GM12878 (cell line): ENCODE data around the gene CISD2. TPM values are rescaled to one million over a fixed set of nuclear protein-coding genes. Genes with fewer than 3 reads are reported as not detected.

ENCODE experiments used
- ATAC-seq: fragments of 200-7000 bp; cut with Tn5 transposase; 3 replicates; pipeline ENCODE4 v1.9.1; 2020; ENCODE audit warnings: mild to moderate bottlenecking, moderate library complexity
- BruUV-seq: library from RNA; stranded (reverse); fragments of 400-500 nt; replicated peaks from 2 replicates; lab custom pipeline; 2021; lab: Mats Ljungman, UMichigan
- CTCF ChIA-PET: fragments of 300-600 bp; sonication (Branson Sonifier 250); formaldehyde crosslinking; extraction: SDS; loops from one replicate; lab custom pipeline; 2021; ENCODE audit warnings: inconsistent platforms; lab: Yijun Ruan, JAX
- POLR2A ChIA-PET: fragments of 350-600 bp; formaldehyde crosslinking; extraction: SDS; loops from one replicate; lab custom pipeline; 2021; ENCODE audit warnings: inconsistent platforms; lab: Charles Lee
- RAD21 ChIA-PET: fragments of 300-600 bp; sonication (Branson Sonifier 250); formaldehyde crosslinking; loops from one replicate; lab custom pipeline; 2023; ENCODE audit warnings: antibody characterized with exemption; ENCODE audit not compliant: unreplicated experiment; lab: Charles Lee
- SMC1A ChIA-PET: fragments of 300-600 bp; sonication (Branson Sonifier 250); formaldehyde crosslinking; loops from one replicate; lab custom pipeline; 2023; ENCODE audit not compliant: unreplicated experiment, uncharacterized antibody; lab: Charles Lee
- DNase-seq: peaks from one replicate; pipeline ENCODE4 v3.0.0-alpha.2; 2011; ENCODE audit warnings: low read depth, low spot score
- FAIRE-seq: peaks from 3 replicates; lab custom pipeline; 2011; peaks lifted over from hg19 to GRCh38; lab: Jason Lieb, UNC
- H2AFZ ChIP-seq: 2 replicates; pipeline ENCODE4 v1.6.0; 2011; ENCODE audit warnings: low read depth, low read length, control low read depth; ENCODE audit not compliant: control insufficient read depth
- H3K27ac ChIP-seq: 2 replicates; pipeline ENCODE4 v1.5.1; 2011; ENCODE audit warnings: control low read depth; ENCODE audit not compliant: control insufficient read depth, insufficient read depth
- H3K27me3 ChIP-seq, 2 experiments: replicated peaks in 1 of 2; 2 replicates each; pipeline versions ENCODE4 v1.6.0 to v1.6.1; 2011; ENCODE audit warnings: low read length in 1 of 2; ENCODE audit not compliant: control insufficient read depth in 2 of 2, insufficient read depth in 2 of 2
- H3K36me3 ChIP-seq, 2 experiments: 2 replicates each; pipeline ENCODE4 v1.5.1; 2011; ENCODE audit warnings: low read length in 1 of 2; ENCODE audit not compliant: control insufficient read depth in 2 of 2, insufficient read depth in 2 of 2
- H3K4me1 ChIP-seq: 2 replicates; pipeline ENCODE4 v1.6.1; 2011; ENCODE audit warnings: mild to moderate bottlenecking, low read length, moderate library complexity, mixed read lengths; ENCODE audit not compliant: control insufficient read depth, insufficient read depth
- H3K4me2 ChIP-seq: 2 replicates; pipeline ENCODE4 v1.6.0; 2011; ENCODE audit warnings: control low read depth; ENCODE audit not compliant: control insufficient read depth, insufficient read depth
- H3K4me3 ChIP-seq: fragments of 200-600 bp; sonication (generic); 2 replicates; pipeline ENCODE4 v1.5.1; 2016
- H3K79me2 ChIP-seq: 2 replicates; pipeline ENCODE4 v1.6.0; 2011; ENCODE audit warnings: low read length; ENCODE audit not compliant: control insufficient read depth, insufficient read depth
- H3K9ac ChIP-seq: 2 replicates; pipeline ENCODE4 v1.8.0; 2011; ENCODE audit warnings: low read length, control low read depth, mixed read lengths; ENCODE audit not compliant: control insufficient read depth, insufficient read depth
- H3K9me3 ChIP-seq: replicated peaks from 3 replicates; pipeline ENCODE4 v1.5.1; 2011; ENCODE audit warnings: mild to moderate bottlenecking, low read length; ENCODE audit not compliant: control insufficient read depth, insufficient read depth
- H4K20me1 ChIP-seq: 2 replicates; pipeline ENCODE4 v1.6.0; 2011; ENCODE audit not compliant: control insufficient read depth, insufficient read depth
- CHD2 ChIP-seq: IDR thresholded peaks from 2 replicates; pipeline ENCODE4 v1.6.1; 2011; ENCODE audit warnings: low read depth, low read length, improper control_type of control experiment, borderline replicate concordance
- DPF2 ChIP-seq: fragments of 450-650 bp; IDR thresholded peaks from 2 replicates; pipeline ENCODE4 v1.6.1; 2017; ENCODE audit warnings: mild to moderate bottlenecking
- E4F1 ChIP-seq: fragments of 450-650 bp; IDR thresholded peaks from 2 replicates; pipeline ENCODE4 v1.6.1; 2018; ENCODE audit warnings: borderline replicate concordance, mild to moderate bottlenecking; ENCODE audit not compliant: partially characterized antibody
- LARP7 ChIP-seq: fragments of 450-650 bp; IDR thresholded peaks from 2 replicates; pipeline ENCODE4 v1.6.1; 2017; ENCODE audit warnings: mild to moderate bottlenecking
- MTA2 ChIP-seq: fragments of 450-650 bp; IDR thresholded peaks from 2 replicates; pipeline ENCODE4 v1.6.1; 2016; ENCODE audit warnings: low read depth, mild to moderate bottlenecking, moderate library complexity
- NFIC ChIP-seq: IDR thresholded peaks from 2 replicates; pipeline ENCODE4 v1.6.1; 2012; ENCODE audit warnings: low read depth, mild to moderate bottlenecking, inconsistent platforms, low read length, moderate library complexity
- PRDM15 ChIP-seq: fragments of 450-650 bp; formaldehyde crosslinking; IDR thresholded peaks from 2 replicates; pipeline ENCODE4 v1.4.0; 2020; ENCODE audit warnings: mild to moderate bottlenecking, moderate library complexity
- ZBED1 ChIP-seq: IDR thresholded peaks from 2 replicates; pipeline ENCODE4 v1.6.1; 2016; ENCODE audit warnings: borderline replicate concordance
- ZNF207 ChIP-seq: fragments of 450-650 bp; IDR thresholded peaks from 2 replicates; pipeline ENCODE4 v1.6.1; 2014; ENCODE audit warnings: antibody characterized with exemption, mild to moderate bottlenecking, borderline replicate concordance
- ZNF687 ChIP-seq: fragments of 450-650 bp; IDR thresholded peaks from 2 replicates; pipeline ENCODE4 v1.6.1; 2017; ENCODE audit warnings: mild to moderate bottlenecking, moderate library complexity
- WGBS: methylation state at CpG from one replicate; pipeline ENCODE4 v1.1.6; 2016; ENCODE audit warnings: low lambda C conversion rate; ENCODE audit not compliant: insufficient replicate concordance, insufficient coverage; ENCODE audit errors: missing lambda C conversion rate; 5-methylcytosine and 5-hydroxymethylcytosine counted together
- in situ Hi-C: fragments of 300-500 bp; cut with MboI; formaldehyde crosslinking; loops from 9 replicates; pipeline ENCODE4 v1.14.3; 2018; ENCODE audit warnings: mixed read lengths
- intact Hi-C: fragments of 100-400 bp; cut with micrococcal nuclease; formaldehyde crosslinking; loops from one replicate; pipeline ENCODE4 v1.14.2; 2022; ENCODE audit not compliant: unreplicated experiment
- polyA plus RNA-seq, 11 experiments: library from polyadenylated mRNA; depleted of rRNA in 4 of 11; unstranded in 6 of 11; stranded (reverse) in 5 of 11; fragments of >200 nt; fragmentation: Nextera tagmentation in 4 of 11; fragmentation: Illumina TruSeq in 1 of 11; extraction: Ambion mirVana in 4 of 11; extraction: Trizol in 1 of 11; gene quantifications; 1 replicate in 1 of 11; 2 replicates in 10 of 11; pipeline versions ENCODE4 v1.2.1 to v1.2.3, GENCODE V29; 2011 to 2016; ENCODE audit warnings: inconsistent platforms in 2 of 11, missing spikeins in 2 of 11, low read depth in 1 of 11
- total RNA-seq, 4 experiments: library from RNA; depleted of rRNA in 3 of 4; stranded (reverse); fragments of >200 nt in 3 of 4; fragmentation: Illumina TruSeq in 1 of 4; extraction: Trizol in 1 of 4; gene quantifications; 2 replicates each; pipeline versions ENCODE4 v1.2.1 to v1.2.3, GENCODE V29; 2013 to 2021

CISD2 gene
- total and polyA plus RNA-seq, 10 of the 15 experiments (the other 5 are each of a cell fraction or from before 2014, with no cell fraction given): 29.5 to 132 (median 38.9) TPM

- H3K9me3 ChIP-seq: no peaks in the 10 kb centered on the region
- no peaks in the 10 kb centered on the region; the same call in 1 of the 2 replicates for H4K20me1 ChIP-seq
- H3K27ac ChIP-seq: peak overlapping the region; percentile 99
- BruUV-seq: TSS peak; percentile 51
- H3K79me2 ChIP-seq: peaks cover 71% of the 10 kb centered on the region
- POLR2A ChIA-PET: interaction anchor here (0.6 to 11.7 kb wide), 8 partner anchors 12 to 206 kb away, joined by 3 to 164 read pairs (median 4); partner anchors contain the start of genes CISD2 and MANBA
- intact Hi-C loops: loop anchor here (2.0 to 10.0 kb wide), 5 partner anchors 249 to 1666 kb away; partner anchors contain the start of genes BDH2, CXXC4 and SLC39A8
- SMC1A ChIA-PET: interaction anchor here (0.9 to 8.9 kb wide), 11 partner anchors 10 to 206 kb away, joined by 3 to 91 read pairs (median 7); partner anchors contain the start of genes CISD2 and MANBA
- H3K4me2 ChIP-seq: peak overlapping the region; percentile 15; the same call in 1 of the 2 replicates
- no peak overlapping the region for H2AFZ ChIP-seq
- H3K4me1 ChIP-seq: peaks cover 4% of the 10 kb centered on the region; the same call in 1 of the 2 replicates
- no peak for FAIRE-seq
- peak overlapping the region; percentile 89 for H3K4me3 ChIP-seq
- ATAC-seq: peak; percentile 1
- in situ Hi-C loops: no loop called here
- RAD21 ChIA-PET: interaction anchor here (1.1 to 10.1 kb wide), 9 partner anchors 9 to 140 kb away, joined by 3 to 139 read pairs (median 8); partner anchors contain the start of genes CISD2 and MANBA
- no peaks in the 10 kb centered on the region for H3K27me3 ChIP-seq
- CTCF ChIA-PET: interaction anchor here (0.5 to 4.5 kb wide), 7 partner anchors 9 to 398 kb away, joined by 3 to 37 read pairs (median 4); partner anchors contain the start of genes CISD2 and MANBA
- DNase-seq: no peak
- peak overlapping the region; percentile 100 for H3K9ac ChIP-seq
- WGBS: 1% methylated on average over 36 of the region's 38 CpGs
- H3K36me3 ChIP-seq: peaks cover 0 to 3% of the 10 kb centered on the region in 2 experiments; a peak in 1 of 4 replicates
- TF ChIP-seq LARP7 (no peak; the same call in 1 of the 2 replicates), MTA2 (no peak), CHD2 (no peak), ZNF207 (no peak), E4F1 (no peak), ZNF687 (no peak), NFIC (peak; percentile 9; the same call in 1 of the 2 replicates), ZBED1 (0 out of 2 replicates have a peak, but pooled peaks have one; percentile 6), PRDM15 (CRISPR knock-in tag) (no peak), DPF2 (no peak)
Observed at GRCh38 chr4:102826105-102826889, 42.5 kb upstream of the CISD2 start.
